ENCODE data around the gene DCPS.

GRCh38 chr11:126358763-126359160 is 54.9 kb downstream of the DCPS start:
- no peak for TF ChIP-seq CTCF (IDR thresholded peaks at IDR 0.05; ENCODE audit: insufficient read depth, low read depth, low read length)
- TF ChIP-seq EZH2 (IDR thresholded peaks at IDR 0.05; ENCODE audit: insufficient read depth, low read length) = no peak

All from astrocyte (in vitro differentiated cells and primary cell).